Measurements from ENCODE around the gene DRC7. TPM values are rescaled to one million over a fixed set of nuclear protein-coding genes. Genes with fewer than 3 reads are reported as not detected.
A peak's percentile ranks its signal among the peaks of the same experiment; 100 is the strongest.

The DRC7 gene
- total and polyA plus RNA-seq, 10 of the 15 experiments (the other 5 are each of a cell fraction or from before 2014, with no cell fraction given) = 0.06 to 0.49 (median 0.14) TPM; not detected in 4

- Histone ChIP-seq H3K79me2 (ENCODE audit: control insufficient read depth, insufficient read depth, low read length) (no peaks in the 10 kb centered on the region), H2AFZ (ENCODE audit: control insufficient read depth, low read depth, low read length) (no peak overlapping the region), H3K4me2 (ENCODE audit: control insufficient read depth, insufficient read depth) (no peak overlapping the region), H3K27ac (ENCODE audit: control insufficient read depth, insufficient read depth) (no peak overlapping the region), H3K4me1 (ENCODE audit: control insufficient read depth, insufficient read depth, low read length) (no peaks in the 10 kb centered on the region), H4K20me1 (ENCODE audit: control insufficient read depth, insufficient read depth) (no peaks in the 10 kb centered on the region), H3K36me3 (ENCODE audit: control insufficient read depth in 2 of 2, insufficient read depth in 2 of 2, low read length in 1 of 2) (no peaks in the 10 kb centered on the region), H3K9me3 (replicated peaks; ENCODE audit: control insufficient read depth, insufficient read depth, low read length) (no peaks in the 10 kb centered on the region), H3K9ac (ENCODE audit: control insufficient read depth, insufficient read depth, low read length) (no peak overlapping the region), H3K4me3 (no peak overlapping the region), H3K27me3 (replicated peaks in 1 of 2; ENCODE audit: control insufficient read depth in 2 of 2, insufficient read depth in 2 of 2, low read length in 1 of 2) (no peaks in the 10 kb centered on the region)
- ChIA-PET POLR2A (interaction anchor here (0.7 kb wide), 1 partner anchor 236 kb away, joined by 4 read pairs; no protein-coding TSS in a partner anchor), RAD21 (ENCODE audit: unreplicated experiment) (no interaction called here), SMC1A (ENCODE audit: uncharacterized antibody, unreplicated experiment) (interaction anchor here (1.3 kb wide), 1 partner anchor 105 kb away, joined by 3 read pairs; no protein-coding TSS in a partner anchor), CTCF (interaction anchor here (0.9 kb wide), 1 partner anchor 38 kb away, joined by 3 read pairs; no protein-coding TSS in a partner anchor)
- in situ Hi-C loops (cut with MboI) = no loop called here
- no peak for FAIRE-seq
- ATAC-seq = no peak
- BruUV-seq (replicated peaks) = no TSS peak
- no peak for TF ChIP-seq JUNB (IDR thresholded peaks at IDR 0.05)
- TF ChIP-seq ETV6 (conservative IDR thresholded peaks at IDR 0.05 in 1 of 2, IDR thresholded peaks at IDR 0.05 in 1 of 2; ENCODE audit: borderline replicate concordance in 1 of 2, low read depth in 1 of 2) = no peak
- no peak for TF ChIP-seq DPF2 (IDR thresholded peaks at IDR 0.05)
- no peak for TF ChIP-seq POLR2A (IDR thresholded peaks at IDR 0.05; ENCODE audit: low read depth, low read length)
- no peak for TF ChIP-seq ATF7 (IDR thresholded peaks at IDR 0.05; ENCODE audit: low read depth)
- no peak for TF ChIP-seq RELA (IDR thresholded peaks at IDR 0.05; ENCODE audit: borderline replicate concordance, partially characterized antibody)
- no peak for TF ChIP-seq GABPA (IDR thresholded peaks at IDR 0.05; ENCODE audit: low read depth)
- peak; percentile 19; the same call in 1 of the 2 replicates for TF ChIP-seq RAD21 (IDR thresholded peaks at IDR 0.05; ENCODE audit: insufficient read depth, low read depth, low read length)
- no peak for TF ChIP-seq ZBED1 (IDR thresholded peaks at IDR 0.05; ENCODE audit: borderline replicate concordance)
- 31% methylated on average over 5 of the region's 5 CpGs for WGBS (ENCODE audit: insufficient coverage, insufficient replicate concordance, low lambda C conversion rate, missing lambda C conversion rate)
- no peak for DNase-seq (ENCODE audit: low read depth, low spot score)
- intact Hi-C loops (cut with micrococcal nuclease; ENCODE audit: unreplicated experiment) = no loop called here
Observed at GRCh38 chr16:57680842-57681375, 13.7 kb upstream of the DRC7 start.
